ENCODE data around the gene MAT2A.

- TF ChIP-seq PATZ1 (CRISPR knock-in tag; IDR thresholded peaks at IDR 0.05; ENCODE audit: borderline replicate concordance) (peak; percentile 31; the same call in 1 of the 2 replicates), BACH2 (CRISPR knock-in tag; IDR thresholded peaks at IDR 0.05; ENCODE audit: borderline replicate concordance) (no peak), POU6F1 (CRISPR knock-in tag; IDR thresholded peaks at IDR 0.05; ENCODE audit: borderline replicate concordance, low read depth) (no peak), CSDC2 (CRISPR knock-in tag; IDR thresholded peaks at IDR 0.05) (no peak), ZFP3 (CRISPR knock-in tag; IDR thresholded peaks at IDR 0.05) (no peak), SNAI2 (CRISPR knock-in tag; IDR thresholded peaks at IDR 0.05) (no peak), ARNTL (CRISPR knock-in tag; IDR thresholded peaks at IDR 0.05; ENCODE audit: borderline replicate concordance, low read depth) (no peak), CREB5 (CRISPR knock-in tag; IDR thresholded peaks at IDR 0.05; ENCODE audit: low read depth) (no peak), ZNF70 (CRISPR knock-in tag; IDR thresholded peaks at IDR 0.05) (no peak), ZC3H10 (CRISPR knock-in tag; IDR thresholded peaks at IDR 0.05) (0 out of 2 replicates have a peak, but pooled peaks have one; percentile 28), RARB (CRISPR knock-in tag; IDR thresholded peaks at IDR 0.05) (no peak), PPARA (CRISPR knock-in tag; IDR thresholded peaks at IDR 0.05; ENCODE audit: borderline replicate concordance) (no peak)
Measured at GRCh38 chr2:85539361-85540132, 579 bp downstream of the MAT2A start.

All from SK-N-SH treated with all-trans-retinoic acid at 6 μM for 48 hours (cell line).